ENCODE data around the gene MYCBP2. TPM values are rescaled to one million over a fixed set of nuclear protein-coding genes. Genes with fewer than 3 reads are reported as not detected.
"Not testable (repeated sequence)": the region's sequence is repeated elsewhere in the genome, so short reads cannot be mapped to it uniquely, and the experiment has no call there.

The MYCBP2 gene
- total RNA-seq, 1 donor from 2014 or later = 42.2 TPM

GRCh38 chr13:77318741-77319140 is 8.2 kb downstream of the MYCBP2 start:
- intact Hi-C loops (cut with micrococcal nuclease) = no loop called here
- no peak for TF ChIP-seq CTCF (IDR thresholded peaks at IDR 0.05; ENCODE audit: borderline replicate concordance)

GRCh38 chr13:77316430-77316829 is 10.5 kb downstream of the MYCBP2 start:
- no peak for TF ChIP-seq CTCF (IDR thresholded peaks at IDR 0.05; ENCODE audit: borderline replicate concordance)
- Histone ChIP-seq H3K4me3 (no peak overlapping the region), H3K4me1 (peaks cover 64% of the 10 kb centered on the region), H3K27me3 (ENCODE audit: low read depth) (no peaks in the 10 kb centered on the region), H3K27ac (replicated peaks) (peak overlapping the region; percentile 45), H3K36me3 (no peaks in the 10 kb centered on the region), H3K9me3 (replicated peaks) (no peaks in the 10 kb centered on the region)
- intact Hi-C loops (cut with micrococcal nuclease) = no loop called here
- no peak for DNase-seq

More at GRCh38 chr13:77318741-77319140, 8.2 kb downstream of the MYCBP2 start:
- Histone ChIP-seq H3K27me3 (ENCODE audit: low read depth) (no peaks in the 10 kb centered on the region), H3K27ac (replicated peaks) (no peak overlapping the region), H3K36me3 (no peaks in the 10 kb centered on the region), H3K9me3 (replicated peaks) (no peaks in the 10 kb centered on the region), H3K4me1 (peaks cover 73% of the 10 kb centered on the region), H3K4me3 (no peak overlapping the region)
- no peak for DNase-seq

- peaks cover 64% of the 10 kb centered on the region for H3K4me1 ChIP-seq
- not testable (repeated sequence) for DNase-seq; H3K9me3 ChIP-seq (replicated peaks)
These were observed 11.4 kb downstream of the MYCBP2 start for GRCh38 chr13:77315509-77315908.

GRCh38 chr13:77313923-77314322 is 13.0 kb downstream of the MYCBP2 start:
- TF ChIP-seq CTCF (IDR thresholded peaks at IDR 0.05; ENCODE audit: borderline replicate concordance) = no peak
- Histone ChIP-seq H3K9me3 (replicated peaks) (no peaks in the 10 kb centered on the region), H3K4me1 (peaks cover 64% of the 10 kb centered on the region), H3K4me3 (no peak overlapping the region), H3K27me3 (ENCODE audit: low read depth) (no peaks in the 10 kb centered on the region), H3K27ac (replicated peaks) (no peak overlapping the region), H3K36me3 (no peaks in the 10 kb centered on the region)
- no peak for DNase-seq
- intact Hi-C loops (cut with micrococcal nuclease) = no loop called here

More at GRCh38 chr13:77315509-77315908, 11.4 kb downstream of the MYCBP2 start:
- H3K27me3 ChIP-seq (ENCODE audit: low read depth); H3K36me3 ChIP-seq; H3K27ac ChIP-seq (replicated peaks); H3K4me3 ChIP-seq; intact Hi-C loops (cut with micrococcal nuclease): not testable (repeated sequence)

GRCh38 chr13:77312311-77312710 is 14.6 kb downstream of the MYCBP2 start:
- Histone ChIP-seq H3K9me3 (replicated peaks) (no peaks in the 10 kb centered on the region), H3K4me1 (peaks cover 70% of the 10 kb centered on the region), H3K27me3 (ENCODE audit: low read depth) (no peaks in the 10 kb centered on the region), H3K27ac (replicated peaks) (no peak overlapping the region), H3K4me3 (no peak overlapping the region), H3K36me3 (no peaks in the 10 kb centered on the region)
- intact Hi-C loops (cut with micrococcal nuclease) = no loop called here
- no peak for DNase-seq
- no peak for TF ChIP-seq CTCF (IDR thresholded peaks at IDR 0.05; ENCODE audit: borderline replicate concordance)

GRCh38 chr13:77310579-77311279 is 16.2 kb downstream of the MYCBP2 start:
- Histone ChIP-seq H3K4me3 (peak overlapping the region; percentile 3), H3K9me3 (replicated peaks) (no peaks in the 10 kb centered on the region), H3K27ac (replicated peaks) (peak overlapping the region; percentile 53), H3K4me1 (peaks cover 71% of the 10 kb centered on the region), H3K36me3 (no peaks in the 10 kb centered on the region), H3K27me3 (ENCODE audit: low read depth) (no peaks in the 10 kb centered on the region)
- TF ChIP-seq CTCF (IDR thresholded peaks at IDR 0.05; ENCODE audit: borderline replicate concordance) = no peak
- DNase-seq = no peak
- intact Hi-C loops (cut with micrococcal nuclease) = no loop called here
